H1 (cell line): ENCODE results near the gene C9. TPM values are rescaled to one million over a fixed set of nuclear protein-coding genes. Genes with fewer than 3 reads are reported as not detected.

ENCODE experiments used
- CTCF ChIA-PET: fragments of 300-600 bp; sonication (Branson Sonifier 250); formaldehyde crosslinking; loops from one replicate; lab custom pipeline; 2021; ENCODE audit not compliant: partially characterized antibody; lab: Charles Lee
- POLR2A ChIA-PET: fragments of 300-600 bp; sonication (Branson Sonifier 250); formaldehyde crosslinking; loops from one replicate; lab custom pipeline; 2021; ENCODE audit warnings: inconsistent platforms; ENCODE audit not compliant: partially characterized antibody; lab: Charles Lee
- DNase-seq, 2 experiments: peaks; one replicate each; pipeline versions ENCODE4 v3.0.0 to v3.0.0-alpha.2; 2010 to 2022; ENCODE audit warnings: low spot score in 2 of 2, low read depth in 1 of 2, mixed read lengths in 1 of 2
- FAIRE-seq: peaks from 2 replicates; lab custom pipeline; 2011; peaks lifted over from hg19 to GRCh38; lab: Jason Lieb, UNC
- H2AFZ ChIP-seq: 2 replicates; pipeline ENCODE4 v1.8.1; 2012; ENCODE audit warnings: low read length, inconsistent platforms
- H2AK5ac ChIP-seq: 2 replicates; pipeline ENCODE4 v1.6.1; 2013; ENCODE audit warnings: low read depth, low read length
- H2BK120ac ChIP-seq: replicated peaks from 2 replicates; pipeline ENCODE3; 2013; ENCODE audit warnings: low read depth, low read length, inconsistent platforms
- H2BK12ac ChIP-seq: 2 replicates; pipeline ENCODE4 v1.6.1; 2013; ENCODE audit warnings: low read depth, low read length
- H2BK15ac ChIP-seq: 2 replicates; pipeline ENCODE4 v1.6.1; 2013; ENCODE audit warnings: low read length
- H2BK20ac ChIP-seq: 2 replicates; pipeline ENCODE4 v1.6.1; 2013; ENCODE audit warnings: low read length
- H2BK5ac ChIP-seq: 2 replicates; pipeline ENCODE4 v1.6.1; 2013; ENCODE audit warnings: low read depth, low read length
- H3K14ac ChIP-seq: 2 replicates; pipeline ENCODE4 v1.6.1; 2013; ENCODE audit warnings: inconsistent platforms; ENCODE audit not compliant: insufficient read length
- H3K18ac ChIP-seq: 2 replicates; pipeline ENCODE4 v1.6.1; 2013; ENCODE audit warnings: low read length; ENCODE audit errors: extremely low read depth
- H3K23ac ChIP-seq: 2 replicates; pipeline ENCODE4 v1.6.1; 2013; ENCODE audit warnings: inconsistent platforms; ENCODE audit not compliant: insufficient read length
- H3K23me2 ChIP-seq: 2 replicates; pipeline ENCODE4 v1.6.1; 2013; ENCODE audit warnings: low read depth, low read length
- H3K27ac ChIP-seq: 2 replicates; pipeline ENCODE4 v1.6.1; 2011; ENCODE audit warnings: low read depth, low read length, inconsistent platforms
- H3K27me3 ChIP-seq, 4 experiments: replicated peaks in 1 of 4; 1 replicate in 1 of 4; 2 replicates in 3 of 4; pipeline versions ENCODE4 v1.6.1 to v1.8.1; 2011 to 2013; ENCODE audit warnings: low read length in 3 of 4, mild to moderate bottlenecking in 3 of 4, inconsistent platforms in 2 of 4, mixed read lengths in 2 of 4, moderate library complexity in 1 of 4; ENCODE audit not compliant: control insufficient read depth in 3 of 4, insufficient read depth in 3 of 4; ENCODE audit errors: extremely low read depth in 1 of 4
- H3K36me3 ChIP-seq, 4 experiments: 2 replicates each; pipeline versions ENCODE4 v1.6.1 to v1.8.1; 2011 to 2013; ENCODE audit warnings: mild to moderate bottlenecking in 4 of 4, low read length in 3 of 4, moderate library complexity in 2 of 4, control low read depth in 1 of 4, inconsistent platforms in 1 of 4; ENCODE audit not compliant: insufficient read depth in 4 of 4, control insufficient read depth in 2 of 4
- H3K4ac ChIP-seq: replicated peaks from 2 replicates; pipeline ENCODE3; 2013; ENCODE audit warnings: low read length, low read depth, mixed read lengths, inconsistent platforms; ENCODE audit not compliant: insufficient read length
- H3K4me1 ChIP-seq, 4 experiments: replicated peaks in 1 of 4; 1 replicate in 1 of 4; 2 replicates in 3 of 4; pipeline versions ENCODE4 v1.6.1 to v1.8.1; 2011 to 2013; ENCODE audit warnings: low read length in 3 of 4, inconsistent platforms in 2 of 4, mixed read lengths in 1 of 4; ENCODE audit not compliant: insufficient read depth in 4 of 4, control insufficient read depth in 3 of 4
- H3K4me2 ChIP-seq, 2 experiments: 2 replicates each; pipeline versions ENCODE4 v1.6.1 to v1.8.1; 2011 to 2013; ENCODE audit warnings: low read depth in 2 of 2, low read length in 2 of 2, control low read depth in 1 of 2, inconsistent platforms in 1 of 2, mild to moderate bottlenecking in 1 of 2; ENCODE audit not compliant: insufficient read depth in 1 of 2
- H3K4me3 ChIP-seq, 4 experiments: fragments of 200-600, 300-600 bp in 1 of 4; sonication (generic), shearing (Covaris generic), sonication (Bioruptor Twin) in 1 of 4; 2 replicates each; pipeline versions ENCODE4 v1.5.1 to v1.8.1; 2011 to 2016; ENCODE audit warnings: low read length in 4 of 4, low read depth in 3 of 4, control low read depth in 2 of 4, inconsistent platforms in 2 of 4, mild to moderate bottlenecking in 2 of 4, mixed read lengths in 1 of 4, moderate library complexity in 1 of 4; ENCODE audit not compliant: insufficient read depth in 2 of 4; ENCODE audit errors: extremely low read depth in 1 of 4
- H3K56ac ChIP-seq: replicated peaks from 2 replicates; pipeline ENCODE3; 2013; ENCODE audit warnings: low read depth, mild to moderate bottlenecking, mixed read lengths, low read length, inconsistent platforms; ENCODE audit not compliant: insufficient read length
- H3K79me1 ChIP-seq: 2 replicates; pipeline ENCODE4 v1.6.1; 2013; ENCODE audit warnings: low read depth, low read length, control low read depth
- H3K79me2 ChIP-seq, 2 experiments: 2 replicates each; pipeline versions ENCODE4 v1.6.1 to v1.8.1; 2012 to 2013; ENCODE audit warnings: low read length in 2 of 2, mild to moderate bottlenecking in 2 of 2, inconsistent platforms in 1 of 2; ENCODE audit not compliant: insufficient read depth in 2 of 2, control insufficient read depth in 1 of 2
- H3K9ac ChIP-seq, 4 experiments: replicated peaks in 1 of 4; 1 replicate in 1 of 4; 2 replicates in 3 of 4; pipeline versions ENCODE4 v1.6.1 to v1.8.1; 2011 to 2013; ENCODE audit warnings: low read depth in 3 of 4, low read length in 3 of 4, control low read depth in 2 of 4, mild to moderate bottlenecking in 2 of 4, moderate library complexity in 2 of 4, inconsistent platforms in 1 of 4; ENCODE audit errors: extremely low read depth in 1 of 4
- H3K9me3 ChIP-seq, 2 experiments: 2 replicates each; pipeline versions ENCODE4 v1.6.1 to v1.8.1; 2012 to 2013; ENCODE audit warnings: mild to moderate bottlenecking in 2 of 2, moderate library complexity in 2 of 2, control low read depth in 1 of 2, inconsistent platforms in 1 of 2, low read depth in 1 of 2, low read length in 1 of 2, mixed read lengths in 1 of 2; ENCODE audit not compliant: insufficient read depth in 2 of 2
- H4K20me1 ChIP-seq, 2 experiments: replicated peaks in 1 of 2; 2 replicates each; pipeline versions ENCODE3 to v1.8.1; 2011 to 2013; ENCODE audit warnings: inconsistent platforms in 2 of 2, low read length in 2 of 2, mild to moderate bottlenecking in 1 of 2; ENCODE audit not compliant: insufficient read depth in 2 of 2, control insufficient read depth in 1 of 2
- H4K5ac ChIP-seq: 2 replicates; pipeline ENCODE4 v1.6.1; 2013; ENCODE audit warnings: low read length, low read depth, mixed read lengths, inconsistent platforms; ENCODE audit not compliant: insufficient read length
- H4K8ac ChIP-seq: 2 replicates; pipeline ENCODE4 v1.8.0; 2013; ENCODE audit warnings: mild to moderate bottlenecking, moderate library complexity, low read length, inconsistent platforms; ENCODE audit not compliant: insufficient read depth; ENCODE audit errors: extremely low read depth
- H4K91ac ChIP-seq: replicated peaks from 2 replicates; pipeline ENCODE3; 2013; ENCODE audit warnings: low read length, mixed read lengths, inconsistent platforms; ENCODE audit not compliant: insufficient read length
- BCL11A ChIP-seq, 2 experiments: IDR thresholded peaks; one replicate each; pipeline ENCODE4 v1.6.1; 2011; ENCODE audit warnings: low read depth in 2 of 2, low read length in 2 of 2, mild to moderate bottlenecking in 2 of 2
- CBX8 ChIP-seq: fragments of 300-800, 300-1000 bp; sonication (generic); IDR thresholded peaks from 2 replicates; pipeline ENCODE4 v1.7.1; 2016; ENCODE audit warnings: low read depth, low read length, borderline replicate concordance
- CHD1 ChIP-seq: IDR thresholded peaks from 2 replicates; pipeline ENCODE4 v1.6.1; 2012; ENCODE audit warnings: low read depth, low read length, improper control_type of control experiment
- EGR1 ChIP-seq: IDR thresholded peaks from 2 replicates; pipeline ENCODE4 v1.6.1; 2011; ENCODE audit warnings: low read depth, low read length, borderline replicate concordance
- GABPA ChIP-seq: IDR thresholded peaks from 2 replicates; pipeline ENCODE4 v1.6.1; 2011; ENCODE audit warnings: mild to moderate bottlenecking, low read length, moderate library complexity, borderline replicate concordance; ENCODE audit not compliant: insufficient read depth
- HDAC6 ChIP-seq: IDR thresholded peaks from one replicate; pipeline ENCODE4 v1.7.1; 2012; ENCODE audit warnings: low read depth, mild to moderate bottlenecking, inconsistent platforms, low read length, moderate library complexity
- MAFK ChIP-seq: IDR thresholded peaks from 2 replicates; pipeline ENCODE4 v1.6.1; 2012; ENCODE audit warnings: low read depth, mild to moderate bottlenecking, improper control_type of control experiment, low read length
- SIX5 ChIP-seq: IDR thresholded peaks from 2 replicates; pipeline ENCODE4 v1.6.1; 2011; ENCODE audit warnings: mild to moderate bottlenecking, low read depth, low read length
- ZNF274 ChIP-seq: IDR thresholded peaks from 2 replicates; pipeline ENCODE4 v1.7.0; 2012; ENCODE audit warnings: low read length, borderline replicate concordance; ENCODE audit errors: extremely low read depth
- WGBS, 2 experiments: shearing (Covaris generic) in 1 of 2; methylation state at CpG; one replicate each; pipeline versions ENCODE4 v1.1.6 to v1.1.7; 2013 to 2015; ENCODE audit warnings: low lambda C conversion rate in 2 of 2, mixed read lengths in 2 of 2, inconsistent platforms in 1 of 2, low coverage in 1 of 2, missing lambda C conversion rate in 1 of 2; ENCODE audit not compliant: insufficient replicate concordance in 2 of 2, insufficient coverage in 1 of 2, insufficient read length in 1 of 2; ENCODE audit errors: extremely low coverage in 1 of 2, missing lambda C conversion rate in 1 of 2; 5-methylcytosine and 5-hydroxymethylcytosine counted together
- polyA plus RNA-seq, 7 experiments: library from polyadenylated mRNA; depleted of rRNA in 3 of 7; stranded (reverse) in 5 of 7; unstranded in 2 of 7; fragments of >200 nt in 5 of 7; fragments of 200-250 nt in 2 of 7; gene quantifications; 1 replicate in 5 of 7; 2 replicates in 1 of 7; 4 replicates in 1 of 7; pipeline versions ENCODE4 v1.2.1 to v1.2.3, GENCODE V29; 2011 to 2013; ENCODE audit warnings: missing spikeins in 2 of 7, mixed read lengths in 2 of 7
- total RNA-seq: library from RNA; stranded (reverse); fragmentation: NEBNext Ultra II Directional; extraction: Animal tissue kit (Norgen Biotek cat#: 25700); gene quantifications from 2 replicates; pipeline ENCODE4 v1.2.1, GENCODE V29; 2021

C9 gene
- total and polyA plus RNA-seq, 2 of the 8 experiments (the other 6 are each of a cell fraction or from before 2014, with no cell fraction given), result not detected

- CTCF ChIA-PET, result interaction anchor here (0.7 to 7.0 kb wide), 4 partner anchors 8 to 181 kb away, joined by 3 to 57 read pairs (median 4); no protein-coding TSS in a partner anchor
- no peak for FAIRE-seq
Measured at GRCh38 chr5:39367711-39368110, 3.4 kb upstream of the C9 start.

More at GRCh38 chr5:39367711-39368110, 3.4 kb upstream of the C9 start:
- Histone ChIP-seq H2AK5ac (no peak overlapping the region), H3K9me3 (no peaks in the 10 kb centered on the region), H3K4ac (no peak overlapping the region), H2BK5ac (no peak overlapping the region), H3K27ac (no peak overlapping the region), H2BK120ac (no peak overlapping the region), H3K79me2 (no peaks in the 10 kb centered on the region), H3K79me1 (no peaks in the 10 kb centered on the region), H3K27me3 (no peaks in the 10 kb centered on the region), H3K18ac (no peak overlapping the region), H4K91ac (no peak overlapping the region), H4K8ac (no peak overlapping the region), H3K56ac (no peak overlapping the region), H3K9ac (no peak overlapping the region), H4K20me1 (no peaks in the 10 kb centered on the region), H3K4me1 (peaks cover 0 to 4% (median under 1%) of the 10 kb centered on the region in 4 experiments; a peak in 3 of 7 replicates), H3K4me2 (no peak overlapping the region), H3K14ac (no peak overlapping the region), H2AFZ (no peak overlapping the region), H3K4me3 (no peak overlapping the region), H4K5ac (no peak overlapping the region), H2BK20ac (no peak overlapping the region), H3K23me2 (no peaks in the 10 kb centered on the region), H3K23ac (no peak overlapping the region), H2BK15ac (no peak overlapping the region), H3K36me3 (no peaks in the 10 kb centered on the region), H2BK12ac (no peak overlapping the region)
- 94% methylated on average over 3 of the region's 3 CpGs; no CpG with 5 or more reads in 1 of the 2 experiments for WGBS, 2 experiments
- TF ChIP-seq BCL11A (IDR thresholded peaks at IDR 0.05; ENCODE audit: low read depth in 2 of 2, low read length in 2 of 2) (no peak), CHD1 (no peak), EGR1 (no peak), SIX5 (no peak), GABPA (no peak), ZNF274 (no peak), CBX8 (no peak), HDAC6 (no peak), MAFK (no peak)
- POLR2A ChIA-PET, result no interaction called here
- DNase-seq, result no peak
